Activated CD4-positive, alpha-beta memory T cell treated with anti-CD3 and anti-CD28 coated beads for 36 hours (primary cell): Measurements from ENCODE around the gene TAAR8. TPM values are rescaled to one million over a fixed set of nuclear protein-coding genes. Genes with fewer than 3 reads are reported as not detected.
"Not testable (repeated sequence)": the region's sequence is repeated elsewhere in the genome, so short reads cannot be mapped to it uniquely, and the experiment has no call there.

Source experiments
- CTCF ChIA-PET: fragments of 350-600 bp; sonication (Branson Sonifier 250); formaldehyde crosslinking; loops from one replicate; lab custom pipeline; 2021; ENCODE audit warnings: antibody characterized with exemption, inconsistent platforms; lab: Charles Lee
- POLR2A ChIA-PET: fragments of 350-600 bp; sonication (Branson Sonifier 250); formaldehyde crosslinking; loops from one replicate; lab custom pipeline; 2021; ENCODE audit warnings: antibody characterized with exemption; lab: Charles Lee
- DNase-seq: peaks from one replicate; pipeline ENCODE4 v3.0.0-alpha.2; 2020
- H3K27ac Mint-ChIP-seq: one replicate; pipeline ENCODE4 v1.8.0; 2021; ENCODE audit warnings: mixed read lengths
- H3K27me3 Mint-ChIP-seq: one replicate; pipeline ENCODE4 v1.8.0; 2021; ENCODE audit warnings: mixed read lengths
- H3K36me3 Mint-ChIP-seq: one replicate; pipeline ENCODE4 v1.8.0; 2021; ENCODE audit warnings: mixed read lengths
- H3K4me1 Mint-ChIP-seq: one replicate; pipeline ENCODE4 v1.8.0; 2021; ENCODE audit warnings: low read depth, mixed read lengths
- H3K4me3 Mint-ChIP-seq: one replicate; pipeline ENCODE4 v1.8.0; 2021; ENCODE audit warnings: mild to moderate bottlenecking, mixed read lengths
- H3K9me3 Mint-ChIP-seq: one replicate; pipeline ENCODE4 v1.8.0; 2021; ENCODE audit warnings: mixed read lengths
- intact Hi-C: fragments of 100-400 bp; cut with micrococcal nuclease; formaldehyde crosslinking; loops from one replicate; pipeline ENCODE4 v1.15.1; 2023
- total RNA-seq, 2 experiments: library from RNA; stranded (reverse); gene quantifications; one replicate each; pipeline ENCODE4 v1.2.3, GENCODE V29; 2021

The TAAR8 gene
- total RNA-seq, 2 experiments from 2014 or later, result not detected

GRCh38 chr6:132596201-132596600 lies 43.7 kb downstream of the TAAR8 start:
- POLR2A ChIA-PET, result no interaction called here
- Mint-ChIP-seq H3K4me3 (no peak overlapping the region), H3K9me3 (no peaks in the 10 kb centered on the region), H3K27ac (no peak overlapping the region), H3K36me3 (no peaks in the 10 kb centered on the region), H3K4me1 (no peaks in the 10 kb centered on the region), H3K27me3 (peaks cover 9% of the 10 kb centered on the region)
- no peak for DNase-seq
- intact Hi-C loops, result no loop called here
- CTCF ChIA-PET, result no interaction called here

GRCh38 chr6:132598473-132598872 lies 46.0 kb downstream of the TAAR8 start:
- peaks cover 5% of the 10 kb centered on the region for H3K27me3 Mint-ChIP-seq
- no peak overlapping the region for H3K4me3 Mint-ChIP-seq
- CTCF ChIA-PET, result no interaction called here
- no peak overlapping the region for H3K27ac Mint-ChIP-seq
- H3K4me1 Mint-ChIP-seq, result no peaks in the 10 kb centered on the region
- no peak for DNase-seq
- intact Hi-C loops, result no loop called here
- no peaks in the 10 kb centered on the region for H3K36me3 Mint-ChIP-seq
- H3K9me3 Mint-ChIP-seq, result no peaks in the 10 kb centered on the region
- POLR2A ChIA-PET, result no interaction called here

- H3K4me3 Mint-ChIP-seq, H3K4me1 Mint-ChIP-seq, H3K27me3 Mint-ChIP-seq, POLR2A ChIA-PET, DNase-seq, CTCF ChIA-PET, H3K27ac Mint-ChIP-seq, intact Hi-C loops, H3K36me3 Mint-ChIP-seq, H3K9me3 Mint-ChIP-seq: not testable (repeated sequence)
Observed at GRCh38 chr6:132600900-132601299, 48.4 kb downstream of the TAAR8 start.

Other genes starting within 250 kb of the TAAR8 start
- gene MOXD1, start 151.2 kb upstream of the TAAR8 start, total RNA-seq, result not detected
- 10 to 100 TPM; 16.2 to 19.0 TPM for gene STX7, start 39.6 kb upstream of the TAAR8 start, total RNA-seq
- not detected for gene TAAR9, start 14.4 kb upstream of the TAAR8 start, total RNA-seq
- not detected for gene TAAR6, start 17.6 kb downstream of the TAAR8 start, total RNA-seq
- gene TAAR5, start 37.1 kb downstream of the TAAR8 start, total RNA-seq, result not detected
- gene TAAR2, start 71.6 kb downstream of the TAAR8 start, total RNA-seq, result not detected
- gene TAAR1, start 106.5 kb downstream of the TAAR8 start, total RNA-seq, result not detected
- not detected for gene VNN1, start 161.4 kb downstream of the TAAR8 start, total RNA-seq
- 1 to 10 TPM; 4.3 to 5.0 TPM for gene VNN2, start 205.2 kb downstream of the TAAR8 start, total RNA-seq
- 1 to 10 TPM; 4.5 to 5.2 TPM for gene SLC18B1, start 246.0 kb downstream of the TAAR8 start, total RNA-seq